HG02840 (cell line): ENCODE results near the gene LPCAT1.
"Not testable (repeated sequence)": the region's sequence is repeated elsewhere in the genome, so short reads cannot be mapped to it uniquely, and the experiment has no call there.

ENCODE experiments used
- ATAC-seq: cut with Tn5 transposase; IDR thresholded peaks from one replicate; pipeline ENCODE4 v1.9.1; 2021; ENCODE audit warnings: mild to moderate bottlenecking, moderate library complexity, moderate number of reproducible peaks; ENCODE audit not compliant: unreplicated experiment, low FRiP score

The LPCAT1 gene

GRCh38 chr5:1523793-1524480 is at the start of gene LPCAT1:
TSS of gene LPCAT1 (minus strand) at chr5:1523960. CDS start at chr5:1523844, 116 bp downstream.
- ATAC-seq = peak; percentile 61

DNA sequence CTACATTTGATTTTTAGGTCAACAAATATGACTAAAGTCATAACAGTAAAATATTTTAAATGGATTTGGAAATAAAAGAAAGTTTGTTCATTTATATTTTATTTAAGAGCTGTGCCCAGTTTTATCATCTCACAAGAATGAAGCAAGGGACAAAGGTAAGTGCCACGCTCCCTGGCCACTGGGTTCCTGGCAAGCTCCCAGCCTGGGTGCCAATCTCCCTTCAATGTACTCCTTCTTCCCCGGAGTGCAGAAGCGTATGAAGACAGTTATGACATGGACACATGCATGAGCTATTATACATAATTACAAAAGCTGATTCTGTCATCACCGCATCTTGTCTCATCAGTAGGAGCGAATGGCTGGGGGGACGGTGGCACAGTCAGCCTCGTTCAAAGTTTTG is 48.1 kb upstream of the LPCAT1 start:
- not testable (repeated sequence) for ATAC-seq

- ATAC-seq = no peak
Observed at GRCh38 chr5:1570975-1571374, 47.2 kb upstream of the LPCAT1 start.

GRCh38 chr5:1568201-1568979 is 44.6 kb upstream of the LPCAT1 start:
- ATAC-seq = no peak

GRCh38 chr5:1567527-1568200 is 43.9 kb upstream of the LPCAT1 start:
- ATAC-seq = not testable (repeated sequence)

DNA sequence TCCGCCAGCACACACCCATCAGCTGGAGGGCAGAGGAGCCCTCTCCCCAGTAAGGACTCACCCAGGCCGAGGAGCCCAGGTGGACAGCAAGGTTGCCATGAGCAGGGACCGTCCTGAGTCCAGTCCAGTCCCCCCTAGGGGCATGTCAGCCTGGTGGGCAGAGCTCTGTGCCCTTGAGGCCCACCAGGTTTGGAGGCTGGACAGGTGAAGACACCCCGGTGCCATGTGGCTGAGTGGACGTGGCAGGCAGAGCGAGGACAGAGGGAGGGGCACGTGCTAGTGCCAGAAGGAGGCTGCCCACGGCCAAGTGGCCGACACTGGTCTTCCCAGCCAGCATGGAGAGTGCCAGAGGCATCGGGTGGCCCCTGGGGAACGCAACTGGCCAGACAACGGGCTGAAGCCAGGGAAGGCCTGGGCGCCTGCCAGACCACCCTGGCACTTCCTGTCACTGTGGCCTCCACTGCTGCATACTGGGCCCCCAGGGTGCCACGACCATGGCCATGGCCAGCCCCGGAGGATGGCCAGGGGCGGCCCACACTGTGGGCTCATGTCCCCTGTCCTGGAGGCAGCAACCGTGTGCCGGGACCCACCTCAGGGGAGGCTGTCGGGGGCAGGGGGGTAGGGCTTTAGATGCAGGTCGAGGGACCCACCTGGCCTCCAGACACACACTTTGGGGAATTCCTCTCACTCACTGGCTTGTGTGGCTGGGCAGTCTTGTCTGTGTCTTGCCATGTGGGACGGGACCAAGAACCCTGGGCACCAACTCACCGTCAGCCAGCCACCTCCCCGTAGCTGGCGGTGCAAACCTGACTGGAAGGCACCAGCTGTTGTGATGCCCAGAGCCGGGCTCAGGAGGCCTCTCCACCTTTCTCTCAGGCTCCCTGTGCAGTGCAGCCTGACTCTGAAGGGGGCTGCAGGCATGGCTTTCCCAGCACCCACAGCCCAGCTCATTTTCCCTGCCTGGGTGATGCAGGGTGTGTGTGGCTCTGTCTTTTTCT is 42.3 kb upstream of the LPCAT1 start:
- no peak for ATAC-seq

DNA sequence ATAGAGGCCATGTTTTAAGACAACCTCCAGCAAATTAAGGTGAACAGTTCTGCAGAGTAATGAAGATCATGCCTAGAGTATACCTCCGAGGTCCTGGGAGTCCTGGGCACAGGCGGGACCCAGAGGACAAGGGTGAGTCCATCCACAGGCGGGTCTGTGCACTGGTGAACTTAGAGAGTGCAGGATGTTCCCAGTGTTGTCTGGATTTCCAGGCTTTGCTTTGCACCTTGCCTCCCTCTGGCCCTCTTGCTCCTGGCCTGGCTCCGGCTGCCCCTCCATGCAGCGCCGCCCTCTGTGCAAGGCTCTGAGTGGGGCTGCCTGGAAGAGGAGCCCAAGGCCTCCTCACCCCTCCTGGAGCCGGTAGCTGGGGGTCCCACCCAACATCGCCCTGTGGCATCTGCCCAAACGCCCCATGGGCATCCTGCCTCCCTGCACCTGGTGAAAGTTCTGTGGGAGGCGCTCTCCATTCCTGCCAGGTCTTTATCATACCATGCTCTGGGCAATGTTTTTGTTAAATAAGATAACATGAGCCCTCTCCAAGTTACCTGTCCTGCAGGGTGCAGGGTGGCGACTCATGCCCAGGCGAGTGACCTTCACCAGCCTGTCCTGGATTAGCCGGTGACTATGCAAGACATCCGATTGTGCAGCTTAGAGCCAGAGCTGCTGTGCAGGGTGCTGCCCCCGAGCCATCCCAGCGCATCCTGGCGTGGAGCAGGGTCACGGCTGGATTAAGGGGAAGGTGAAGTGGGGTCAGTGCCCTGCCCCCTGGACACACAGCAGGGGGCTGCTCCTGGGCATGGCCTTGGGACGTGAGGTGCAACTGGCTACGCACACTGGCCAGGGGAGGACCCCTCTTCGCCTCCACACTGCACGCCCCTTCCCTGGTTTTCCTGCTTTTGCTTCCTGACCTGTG is 41.3 kb upstream of the LPCAT1 start:
- no peak for ATAC-seq

DNA sequence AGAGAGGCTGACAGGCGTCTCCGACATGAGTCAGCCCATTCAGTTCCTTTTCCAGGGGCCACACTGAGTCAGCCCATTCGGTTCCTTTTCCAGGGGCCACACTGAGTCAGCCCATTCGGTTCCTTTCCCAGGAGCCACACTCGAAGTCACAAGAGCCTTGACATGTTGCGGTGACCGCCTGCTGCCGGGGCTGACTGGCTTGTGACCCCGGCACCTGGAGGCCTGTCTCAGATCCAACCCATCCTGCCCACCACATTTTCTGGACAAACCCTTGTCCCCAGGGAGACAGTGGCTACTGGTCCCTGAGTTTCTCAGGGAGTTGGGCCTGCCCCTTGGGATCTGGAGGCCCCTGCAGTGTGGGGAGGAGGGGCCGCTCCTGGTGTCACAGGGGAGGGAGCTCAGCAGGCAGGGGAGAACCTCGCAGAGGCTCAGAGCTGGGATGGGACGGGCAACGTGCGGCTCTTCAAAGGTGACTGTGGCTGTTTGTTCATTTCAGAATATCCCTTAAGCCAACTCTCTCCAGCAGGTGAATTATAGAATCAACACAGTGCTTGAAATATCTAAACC is 40.5 kb upstream of the LPCAT1 start:
- ATAC-seq = no peak

DNA sequence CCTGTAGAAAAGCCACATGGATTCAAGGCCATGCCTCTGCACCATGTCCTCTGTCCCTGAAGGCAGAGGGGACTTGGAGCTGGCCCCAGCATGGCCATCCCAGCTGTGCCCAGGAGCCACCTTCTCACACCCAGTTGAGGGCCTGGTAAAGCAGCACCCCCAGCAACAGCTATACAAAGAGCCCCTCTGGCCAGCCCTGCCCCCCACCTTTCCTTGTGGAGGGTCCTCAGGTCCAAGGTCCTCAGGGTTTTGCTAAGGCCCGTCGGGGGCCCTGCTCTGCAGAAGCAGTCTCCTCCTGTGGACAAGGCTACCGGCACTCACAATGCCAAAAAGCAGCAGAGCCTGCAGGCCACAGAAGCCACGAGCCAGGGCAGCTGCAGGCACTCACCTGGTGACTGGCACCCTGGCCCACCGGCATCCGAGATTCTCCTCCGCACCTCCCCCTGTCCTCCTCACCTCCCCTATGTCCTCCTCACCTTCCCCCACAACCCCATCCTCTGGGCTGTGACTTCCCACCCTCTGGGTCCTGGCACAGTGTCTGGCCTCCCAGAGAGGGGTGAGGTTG is 39.9 kb upstream of the LPCAT1 start:
- ATAC-seq = no peak

DNA sequence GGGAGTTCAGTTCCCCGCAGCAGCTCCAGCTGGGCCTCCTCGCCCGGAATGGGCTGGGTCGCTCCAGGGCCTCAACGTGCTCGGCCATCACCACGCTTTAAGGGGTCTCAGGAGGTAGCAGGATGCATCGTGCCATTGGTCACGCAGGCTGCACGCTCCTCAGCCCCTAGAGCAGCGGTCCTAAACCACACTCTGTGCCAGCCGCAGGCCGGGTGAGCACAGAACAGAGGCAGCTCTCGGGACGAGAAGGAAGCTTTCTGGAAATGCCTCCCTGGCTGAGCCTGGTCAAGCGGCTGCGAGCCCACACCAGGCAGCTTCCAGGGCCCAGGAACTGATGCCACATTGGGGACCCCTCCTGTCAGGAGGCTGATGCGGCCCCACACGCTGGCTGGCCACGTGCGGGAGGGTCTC is 39.3 kb upstream of the LPCAT1 start:
- no peak for ATAC-seq

DNA sequence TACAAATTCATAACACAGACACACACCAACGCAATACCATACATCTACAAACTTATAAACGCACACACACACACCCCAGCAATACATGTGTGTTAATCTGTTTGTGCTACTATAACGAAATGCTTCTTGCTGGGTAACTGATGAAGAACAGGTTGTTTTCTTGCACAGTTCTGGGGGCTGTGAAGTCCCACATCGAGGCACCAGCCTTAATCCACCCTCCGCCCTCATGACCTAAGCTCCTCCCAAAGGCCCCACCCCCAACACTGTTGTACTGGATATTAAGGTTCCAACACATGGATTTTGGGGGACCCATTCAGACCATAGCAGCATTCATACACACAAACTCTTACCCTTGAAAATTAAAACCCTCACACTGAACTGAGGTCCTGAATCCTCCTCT is 38.8 kb upstream of the LPCAT1 start:
- no peak for ATAC-seq

DNA sequence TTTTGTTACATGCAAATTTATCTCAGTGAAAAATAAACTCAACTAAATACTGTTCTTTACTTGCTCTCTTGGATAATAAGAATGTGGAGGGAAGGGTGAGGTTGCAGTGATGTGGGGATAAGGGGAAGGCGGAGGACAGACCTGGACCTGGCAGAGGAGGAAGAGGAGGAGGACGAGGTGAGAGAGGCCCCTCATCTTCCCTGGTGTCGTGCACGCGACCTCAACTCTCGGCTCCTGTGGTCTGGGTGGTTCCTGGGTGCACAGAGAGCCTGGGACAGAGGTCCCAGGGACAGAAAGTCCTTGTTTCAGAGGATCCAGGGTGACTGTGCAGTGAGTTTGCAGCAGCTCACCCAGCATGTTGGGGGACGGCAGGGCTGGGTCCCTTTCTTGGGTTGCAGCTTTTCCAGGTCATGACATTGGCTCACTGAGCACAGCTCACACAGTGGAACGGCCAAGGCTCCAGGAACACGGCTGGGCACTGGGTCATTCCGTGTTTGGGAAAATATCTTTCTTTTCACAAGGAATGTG is 37.7 kb upstream of the LPCAT1 start:
- ATAC-seq = no peak

GRCh38 chr5:1560499-1560898 is 36.7 kb upstream of the LPCAT1 start:
- ATAC-seq = not testable (repeated sequence)

DNA sequence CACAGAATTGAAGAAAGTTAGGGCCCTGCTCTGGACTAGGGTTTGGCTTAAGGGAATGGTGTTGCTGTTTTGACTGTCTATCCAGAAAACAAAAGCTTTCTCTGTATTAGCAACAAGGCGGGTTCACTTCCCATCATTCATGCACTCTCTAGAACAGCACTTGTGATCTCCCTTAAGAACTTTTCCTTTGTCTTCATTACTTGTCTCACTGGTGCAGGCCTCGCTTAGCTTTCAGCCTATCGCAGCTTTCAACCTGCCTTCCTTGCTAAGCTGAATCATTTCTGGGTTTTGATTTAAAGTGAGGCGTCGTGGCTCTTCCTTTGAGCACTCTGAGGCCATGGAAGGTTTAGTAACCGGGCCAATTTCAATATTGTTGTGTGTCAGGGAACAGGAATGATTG is 35.2 kb upstream of the LPCAT1 start:
- ATAC-seq = no peak

DNA sequence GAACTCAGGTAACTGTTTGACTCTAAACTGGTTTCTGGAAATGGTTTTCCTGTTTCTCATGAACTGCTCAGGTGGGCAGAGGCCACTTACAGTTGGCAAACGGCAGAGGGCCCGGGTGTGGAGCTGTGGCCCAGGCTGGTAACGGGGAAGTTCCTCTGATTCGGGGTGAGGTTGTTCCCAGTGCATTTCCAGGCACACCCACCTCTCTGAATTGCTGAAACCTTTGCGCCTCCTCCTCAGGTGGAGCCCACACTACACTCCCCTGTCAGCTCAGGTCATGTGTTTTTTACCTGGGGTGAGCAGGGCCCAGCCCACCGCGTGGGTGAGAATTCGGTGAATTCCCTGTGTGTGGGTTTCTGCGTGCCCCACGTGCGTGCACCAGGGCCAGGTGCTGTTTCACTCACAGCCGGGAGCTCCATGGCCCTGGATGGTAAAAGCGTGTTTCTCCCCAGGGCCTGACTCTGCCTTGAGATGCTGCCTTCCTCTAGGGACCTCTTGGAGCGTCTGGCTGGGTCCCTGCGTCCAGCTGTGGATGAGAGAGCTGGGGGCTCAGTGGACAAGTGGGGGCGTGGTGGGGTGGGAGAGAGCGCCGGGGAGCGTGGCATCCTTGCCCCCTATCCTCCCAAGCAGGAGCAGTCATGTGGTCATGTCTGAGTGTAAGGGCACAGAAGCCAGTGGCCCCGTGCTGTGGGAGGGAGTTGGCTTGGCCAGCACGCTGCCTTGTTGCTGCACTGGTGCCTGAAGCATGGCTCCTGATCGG is 33.5 kb upstream of the LPCAT1 start:
- ATAC-seq = no peak

DNA sequence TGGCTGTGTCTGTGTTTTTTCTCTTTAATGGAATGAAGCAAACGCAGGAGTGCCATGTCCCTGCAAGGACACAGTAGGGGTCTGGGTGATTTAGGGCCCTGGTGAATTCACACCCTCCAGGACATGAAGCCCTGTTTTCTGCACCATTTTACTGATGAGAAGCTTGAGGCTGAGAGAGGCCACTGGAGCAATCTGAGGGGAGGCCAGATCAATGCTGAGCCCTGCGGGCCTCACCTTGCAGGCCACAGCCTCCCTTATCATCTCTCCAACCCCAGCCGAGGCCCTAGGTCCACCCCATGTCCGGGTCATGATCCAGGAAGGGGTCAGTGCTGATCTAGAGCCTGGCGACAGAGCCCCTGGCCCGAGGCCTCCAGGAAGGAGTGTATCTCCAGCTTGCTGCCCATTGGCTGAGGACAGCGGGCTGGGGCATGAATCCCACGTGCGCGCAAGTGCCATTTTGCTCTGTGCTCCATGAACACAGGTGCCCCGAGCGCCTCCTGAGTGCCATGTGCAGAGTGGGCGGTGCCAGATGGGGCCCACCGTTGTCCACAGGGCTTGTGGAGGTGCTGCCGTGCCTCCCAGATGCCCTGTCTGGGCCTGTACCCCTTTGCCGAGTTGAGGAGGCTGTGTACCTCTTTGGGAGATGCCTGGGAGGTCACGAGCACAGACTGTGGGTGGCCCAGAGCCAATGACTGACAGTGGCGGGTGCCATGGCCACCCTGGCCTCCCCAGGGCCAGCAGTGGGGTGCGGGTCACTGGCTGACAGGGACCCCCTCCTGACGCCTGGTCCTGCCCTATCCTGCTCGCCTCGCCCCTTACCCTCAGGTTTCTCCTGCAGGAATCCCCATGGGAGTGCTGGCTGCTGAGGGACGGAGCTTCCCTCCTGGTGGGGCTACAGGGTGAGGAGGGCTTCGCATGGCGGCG is 32.3 kb upstream of the LPCAT1 start:
- ATAC-seq = no peak
